Endothelial cell (in vitro differentiated cells): ENCODE measurements around the gene HOXC10. TPM values are rescaled to one million over a fixed set of nuclear protein-coding genes. Genes with fewer than 3 reads are reported as not detected.
A peak's percentile ranks its signal among the peaks of the same experiment; 100 is the strongest.

Experiments used
- DNase-seq: peaks from one replicate; pipeline ENCODE4 v3.0.0; 2021; ENCODE audit warnings: low spot score
- H3K27ac Mint-ChIP-seq: one replicate; pipeline ENCODE4 v1.8.0; 2021; ENCODE audit warnings: mixed read lengths, inconsistent platforms; ENCODE audit not compliant: unreplicated experiment
- H3K27me3 Mint-ChIP-seq: one replicate; pipeline ENCODE4 v1.8.0; 2021; ENCODE audit warnings: mild to moderate bottlenecking, moderate library complexity, mixed read lengths, inconsistent platforms; ENCODE audit not compliant: unreplicated experiment
- H3K36me3 Mint-ChIP-seq: one replicate; pipeline ENCODE4 v1.8.0; 2021; ENCODE audit warnings: mild to moderate bottlenecking, low read depth, mixed read lengths, inconsistent platforms; ENCODE audit not compliant: unreplicated experiment
- H3K4me1 Mint-ChIP-seq: one replicate; pipeline ENCODE4 v1.8.0; 2021; ENCODE audit warnings: mild to moderate bottlenecking, mixed read lengths, inconsistent platforms; ENCODE audit not compliant: unreplicated experiment
- H3K4me3 Mint-ChIP-seq: one replicate; pipeline ENCODE4 v1.8.0; 2021; ENCODE audit warnings: mild to moderate bottlenecking, mixed read lengths, inconsistent platforms; ENCODE audit not compliant: unreplicated experiment
- H3K9me3 Mint-ChIP-seq: one replicate; pipeline ENCODE4 v1.8.0; 2021; ENCODE audit warnings: mixed read lengths, inconsistent platforms; ENCODE audit not compliant: unreplicated experiment
- total RNA-seq: library from RNA; stranded (reverse); fragmentation: NEBNext Ultra II Directional; extraction: Animal tissue kit (Norgen Biotek cat#: 25700); gene quantifications from one replicate; pipeline ENCODE4 v1.2.1, GENCODE V29; 2021; ENCODE audit not compliant: unreplicated experiment
- TF ChIP-seq, protein P1 (sequence below): fragments of 200-600 bp; sonication (generic); IDR thresholded peaks from one replicate; pipeline ENCODE4 v1.5.0; 2021; ENCODE audit warnings: antibody characterized with exemption; ENCODE audit not compliant: unreplicated experiment

The HOXC10 gene
- total RNA-seq, 1 donor from 2014 or later = 1.9 TPM

GRCh38 chr12:53971686-53972085 is 13.3 kb upstream of the HOXC10 start:
- Mint-ChIP-seq H3K4me1 (peaks cover 24% of the 10 kb centered on the region), H3K9me3 (no peaks in the 10 kb centered on the region), H3K27me3 (peaks cover 47% of the 10 kb centered on the region), H3K4me3 (no peak overlapping the region), H3K27ac (no peak overlapping the region), H3K36me3 (no peaks in the 10 kb centered on the region)
- TF ChIP-seq, protein P1, sequence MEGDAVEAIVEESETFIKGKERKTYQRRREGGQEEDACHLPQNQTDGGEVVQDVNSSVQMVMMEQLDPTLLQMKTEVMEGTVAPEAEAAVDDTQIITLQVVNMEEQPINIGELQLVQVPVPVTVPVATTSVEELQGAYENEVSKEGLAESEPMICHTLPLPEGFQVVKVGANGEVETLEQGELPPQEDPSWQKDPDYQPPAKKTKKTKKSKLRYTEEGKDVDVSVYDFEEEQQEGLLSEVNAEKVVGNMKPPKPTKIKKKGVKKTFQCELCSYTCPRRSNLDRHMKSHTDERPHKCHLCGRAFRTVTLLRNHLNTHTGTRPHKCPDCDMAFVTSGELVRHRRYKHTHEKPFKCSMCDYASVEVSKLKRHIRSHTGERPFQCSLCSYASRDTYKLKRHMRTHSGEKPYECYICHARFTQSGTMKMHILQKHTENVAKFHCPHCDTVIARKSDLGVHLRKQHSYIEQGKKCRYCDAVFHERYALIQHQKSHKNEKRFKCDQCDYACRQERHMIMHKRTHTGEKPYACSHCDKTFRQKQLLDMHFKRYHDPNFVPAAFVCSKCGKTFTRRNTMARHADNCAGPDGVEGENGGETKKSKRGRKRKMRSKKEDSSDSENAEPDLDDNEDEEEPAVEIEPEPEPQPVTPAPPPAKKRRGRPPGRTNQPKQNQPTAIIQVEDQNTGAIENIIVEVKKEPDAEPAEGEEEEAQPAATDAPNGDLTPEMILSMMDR = no peak
- no peak for DNase-seq

- Mint-ChIP-seq H3K4me1 (peaks cover 24% of the 10 kb centered on the region), H3K36me3 (no peaks in the 10 kb centered on the region), H3K27me3 (peaks cover 44% of the 10 kb centered on the region), H3K27ac (no peak overlapping the region), H3K4me3 (no peak overlapping the region), H3K9me3 (no peaks in the 10 kb centered on the region)
- DNase-seq = no peak
- TF ChIP-seq, protein P1 = no peak
Measured at GRCh38 chr12:53972152-53972702, 12.7 kb upstream of the HOXC10 start.

GRCh38 chr12:53972722-53973235 is 12.2 kb upstream of the HOXC10 start, which contains the start of gene HOXC11:
Gene HOXC11 (plus strand): TSS chr12:53973126. CDS start chr12:53973242, 116 bp downstream.
- H3K27me3 Mint-ChIP-seq = peaks cover 40% of the 10 kb centered on the region
- TF ChIP-seq, protein P1 = no peak

GRCh38 chr12:53973236-53974042 is 11.5 kb upstream of the HOXC10 start:
- no peaks in the 10 kb centered on the region for H3K9me3 Mint-ChIP-seq
- peak overlapping the region; percentile 60 for H3K4me3 Mint-ChIP-seq
- no peak overlapping the region for H3K27ac Mint-ChIP-seq
- TF ChIP-seq, protein P1 = no peak
- peaks cover 37% of the 10 kb centered on the region for H3K27me3 Mint-ChIP-seq
- DNase-seq = no peak
- no peaks in the 10 kb centered on the region for H3K36me3 Mint-ChIP-seq
- H3K4me1 Mint-ChIP-seq = peaks cover 17% of the 10 kb centered on the region

More at GRCh38 chr12:53972722-53973235, 12.2 kb upstream of the HOXC10 start, which contains the start of gene HOXC11:
- H3K4me1 Mint-ChIP-seq = peaks cover 24% of the 10 kb centered on the region
- H3K27ac Mint-ChIP-seq = no peak within 1 kb of the TSS
- peak within 1 kb of the TSS; percentile 60 for H3K4me3 Mint-ChIP-seq
- H3K9me3 Mint-ChIP-seq = no peaks in the 10 kb centered on the region
- no peak for DNase-seq
- H3K36me3 Mint-ChIP-seq = no peaks in the 10 kb centered on the region
